Testis (tissue), 3 donors: ENCODE measurements around the gene TMEM191B. TPM values are rescaled to one million over a fixed set of nuclear protein-coding genes. Genes with fewer than 3 reads are reported as not detected.
"Not testable (repeated sequence)": the region's sequence is repeated elsewhere in the genome, so short reads cannot be mapped to it uniquely, and the experiment has no call there.

ENCODE experiments used
- DNase-seq: peaks from one replicate; pipeline ENCODE4 v3.0.0-alpha.2; 2019
- H3K27ac ChIP-seq, 2 donors: fragments of 200-600 bp; sonication (generic); one replicate each; pipeline ENCODE4 v1.5.1; 2019
- H3K27me3 ChIP-seq: fragments of 200-600 bp; sonication (generic); one replicate; pipeline ENCODE4 v1.5.1; 2019
- H3K36me3 ChIP-seq: fragments of 200-600 bp; sonication (generic); one replicate; pipeline ENCODE4 v1.5.1; 2017; ENCODE audit warnings: low read depth; ENCODE audit errors: missing control alignments
- H3K4me1 ChIP-seq: fragments of 200-600 bp; sonication (generic); one replicate; pipeline ENCODE4 v1.5.1; 2019
- H3K4me3 ChIP-seq, 2 donors: fragments of 200-600 bp; sonication (generic); one replicate each; pipeline ENCODE4 v1.5.1; 2017 to 2019
- H3K9me3 ChIP-seq: fragments of 200-600 bp; sonication (generic); one replicate; pipeline ENCODE4 v1.5.1; 2017
- WGBS, 2 donors: methylation state at CpG; one replicate each; pipeline ENCODE4 v1.1.5; 2018; 5-methylcytosine and 5-hydroxymethylcytosine counted together
- intact Hi-C: fragments of 100-400 bp; cut with DNase I; formaldehyde crosslinking; loops from one replicate; pipeline ENCODE4 v1.15.1; 2023; ENCODE audit warnings: low total_unique reads
- polyA plus RNA-seq: library from polyadenylated mRNA; stranded (reverse); fragments of 350-450 nt; fragmentation: Illumina TruSeq; extraction: RNeasy Lipid Tissue Mini Kit (QIAGEN cat#74804); gene quantifications from one replicate; pipeline ENCODE4 v1.2.3, GENCODE V29; 2014; ENCODE audit warnings: low read depth, low replicate concordance; ENCODE audit not compliant: insufficient read depth
- total RNA-seq, 2 donors: library from RNA; depleted of rRNA; stranded (reverse); fragments of >200 nt; gene quantifications; one replicate each; pipeline ENCODE4 v1.2.3, GENCODE V29; 2016

Gene TMEM191B
- total and polyA plus RNA-seq, 3 donors from 2014 or later: 42.0 to 79.9 (median 56.9) TPM

DNA sequence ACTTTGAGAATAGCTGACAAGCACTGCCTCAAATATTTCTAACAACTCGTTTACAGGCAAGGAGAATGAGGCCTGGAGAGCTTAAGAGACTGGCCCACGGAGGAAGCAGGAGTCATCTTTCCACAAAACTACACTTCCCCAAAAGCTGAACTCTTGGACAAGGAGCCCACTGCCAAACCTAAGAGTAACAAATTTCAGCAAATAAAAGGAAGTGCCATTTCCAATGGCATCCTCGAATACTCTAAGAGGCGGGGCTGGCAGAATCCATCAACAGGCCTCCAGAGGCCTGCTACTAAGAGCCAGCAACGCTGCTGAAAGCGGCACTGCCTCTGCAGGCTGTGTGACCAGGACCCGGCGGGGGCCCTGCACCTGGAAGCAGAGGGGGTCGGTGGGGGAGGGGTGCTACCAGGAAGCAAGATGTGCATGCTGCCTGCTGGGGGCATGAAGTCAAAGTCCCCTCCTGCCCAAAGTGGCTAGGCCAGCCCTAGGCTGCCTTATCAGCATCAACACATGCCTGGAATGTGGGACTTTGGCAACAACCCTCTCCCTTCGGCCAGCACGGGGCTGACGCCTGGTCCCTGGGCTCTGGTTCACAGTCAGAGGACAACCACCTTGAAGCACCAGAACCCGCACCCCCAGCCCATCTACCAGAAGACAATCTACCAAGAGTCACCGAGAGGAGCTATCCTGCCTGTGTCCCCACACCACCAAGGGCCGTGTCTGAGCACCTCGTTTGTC lies 43.1 kb downstream of the TMEM191B start:
- H3K9me3 ChIP-seq, H3K4me1 ChIP-seq, H3K27ac ChIP-seq, H3K4me3 ChIP-seq, intact Hi-C loops, H3K36me3 ChIP-seq, DNase-seq, H3K27me3 ChIP-seq: not testable (repeated sequence)
- WGBS, 2 donors: no CpG with 5 or more reads among the region's 16 CpGs

DNA sequence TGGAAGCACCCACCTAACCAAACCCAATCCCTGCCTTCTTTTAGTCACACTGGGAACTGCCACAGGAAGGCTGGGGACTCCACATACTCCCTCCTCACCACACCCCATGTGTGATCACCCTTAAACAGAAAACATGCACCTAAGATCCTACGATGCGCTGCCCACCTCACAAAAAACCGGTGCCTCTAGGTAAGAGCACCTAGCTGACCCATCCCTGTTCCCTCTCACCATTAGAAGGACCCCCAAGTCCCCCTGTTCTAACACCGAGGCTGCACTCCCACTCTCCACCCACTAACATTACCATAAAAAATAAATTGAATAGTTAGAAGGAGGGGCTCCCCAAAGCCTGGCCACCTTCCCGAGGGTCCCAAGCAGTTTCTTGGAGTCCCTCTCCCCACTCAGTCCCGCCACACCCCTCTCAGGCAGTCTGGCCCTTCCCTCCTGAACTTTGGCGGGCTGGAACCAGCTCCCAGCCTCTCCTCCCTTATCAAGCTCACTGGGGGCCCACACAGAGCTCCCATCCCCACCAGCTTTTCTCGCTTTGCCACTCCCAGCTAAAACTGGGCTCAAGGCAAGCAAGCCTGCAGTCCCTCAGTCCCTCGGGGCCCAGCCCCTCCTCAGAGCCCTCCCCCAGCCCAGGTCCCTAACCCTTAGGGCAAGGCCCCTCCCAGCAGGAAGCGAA lies 46.0 kb downstream of the TMEM191B start:
- H3K4me3 ChIP-seq, H3K4me1 ChIP-seq, H3K36me3 ChIP-seq, H3K27me3 ChIP-seq, H3K9me3 ChIP-seq, intact Hi-C loops, H3K27ac ChIP-seq: not testable (repeated sequence)
- peak; percentile 7 for DNase-seq
- WGBS, 2 donors: 85 to 86% methylated on average over 4 to 7 of the region's 10 CpGs

DNA sequence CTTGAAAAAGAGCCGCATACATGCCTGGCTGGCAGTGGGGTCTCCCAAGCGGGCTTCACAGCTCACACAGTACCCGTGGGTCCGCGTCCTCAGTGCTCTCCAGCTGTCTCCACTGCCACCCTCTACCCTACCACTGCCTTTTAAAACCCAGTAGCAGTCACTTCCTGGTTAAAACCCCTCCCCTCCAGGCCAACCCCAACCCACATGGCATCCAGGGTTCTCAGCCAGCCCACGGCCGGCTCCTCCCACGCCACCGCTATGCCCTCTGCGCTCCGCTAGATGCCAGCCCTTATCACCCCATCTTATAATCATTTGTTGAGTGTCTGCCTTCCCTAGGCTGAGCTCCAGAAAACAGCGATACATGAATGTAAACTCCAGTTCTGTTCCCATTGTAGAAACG lies 47.0 kb downstream of the TMEM191B start:
- H3K27me3 ChIP-seq, intact Hi-C loops, H3K36me3 ChIP-seq, H3K4me1 ChIP-seq, H3K4me3 ChIP-seq, H3K27ac ChIP-seq, DNase-seq, H3K9me3 ChIP-seq: not testable (repeated sequence)
- WGBS, 2 donors: no CpG with 5 or more reads among the region's 13 CpGs

DNA sequence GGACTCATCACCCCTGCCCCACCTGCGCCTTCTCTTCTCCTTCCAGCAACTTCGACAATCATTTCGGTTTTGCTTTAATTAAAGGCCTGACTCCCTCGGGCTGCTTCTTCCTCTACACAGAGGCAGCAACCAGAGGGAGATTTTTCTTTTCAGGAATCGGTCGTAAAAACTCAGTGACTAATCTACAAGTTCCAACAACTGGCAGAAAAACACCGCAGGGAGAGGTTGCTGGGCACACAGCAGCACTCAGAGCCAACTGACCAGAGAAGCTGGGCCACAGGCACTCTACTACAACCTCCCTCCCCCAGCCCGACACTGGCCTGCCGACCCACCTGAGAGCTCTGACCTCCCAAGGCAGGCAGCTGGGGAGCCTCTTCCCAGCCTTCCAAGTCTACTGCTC lies 48.1 kb downstream of the TMEM191B start:
- H3K4me1 ChIP-seq, H3K9me3 ChIP-seq, H3K36me3 ChIP-seq, H3K27me3 ChIP-seq, DNase-seq, H3K27ac ChIP-seq, intact Hi-C loops, H3K4me3 ChIP-seq: not testable (repeated sequence)
- WGBS, 2 donors: no CpG with 5 or more reads among the region's 9 CpGs

DNA sequence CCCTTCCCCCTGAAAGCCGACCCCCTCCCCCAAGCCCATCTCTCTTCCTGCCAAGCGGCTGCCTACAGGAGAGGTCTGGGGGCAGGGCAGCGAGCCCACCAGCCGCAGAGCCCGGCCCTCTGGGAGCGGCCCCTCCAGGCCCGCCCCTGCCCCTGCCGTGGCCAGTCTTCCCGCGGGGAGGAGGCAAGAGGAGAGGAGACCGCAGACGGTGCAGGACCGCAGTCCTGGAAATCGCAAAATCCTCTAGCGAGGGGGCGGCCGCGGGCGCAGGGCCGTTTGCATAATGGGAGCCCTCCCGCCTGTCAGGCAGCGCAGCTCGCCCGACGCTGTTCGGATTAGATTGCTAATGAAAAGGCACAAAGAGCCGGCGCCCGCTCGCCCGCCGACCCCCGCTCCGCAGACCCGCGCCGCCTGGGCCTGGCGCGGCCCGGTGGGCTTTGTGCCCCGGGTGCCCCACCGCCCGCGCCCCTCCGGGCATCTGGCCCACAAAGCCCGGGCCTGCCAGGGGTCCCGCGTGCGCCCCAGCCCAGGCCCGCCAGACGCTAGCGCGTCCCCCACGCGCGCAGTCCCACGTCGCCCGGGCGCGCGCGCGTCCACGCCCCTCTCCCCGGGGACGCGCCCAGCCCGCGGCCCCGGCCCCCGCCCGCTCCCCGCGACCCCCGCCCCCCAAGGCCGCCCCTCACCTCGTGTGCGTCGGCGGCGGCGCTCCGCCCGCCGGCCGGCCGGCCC lies 49.7 kb downstream of the TMEM191B start:
- H3K36me3 ChIP-seq, H3K9me3 ChIP-seq, H3K4me1 ChIP-seq, H3K4me3 ChIP-seq, H3K27ac ChIP-seq, H3K27me3 ChIP-seq, intact Hi-C loops, DNase-seq: not testable (repeated sequence)
- WGBS, 2 donors: no CpG with 5 or more reads among the region's 88 CpGs

DNA sequence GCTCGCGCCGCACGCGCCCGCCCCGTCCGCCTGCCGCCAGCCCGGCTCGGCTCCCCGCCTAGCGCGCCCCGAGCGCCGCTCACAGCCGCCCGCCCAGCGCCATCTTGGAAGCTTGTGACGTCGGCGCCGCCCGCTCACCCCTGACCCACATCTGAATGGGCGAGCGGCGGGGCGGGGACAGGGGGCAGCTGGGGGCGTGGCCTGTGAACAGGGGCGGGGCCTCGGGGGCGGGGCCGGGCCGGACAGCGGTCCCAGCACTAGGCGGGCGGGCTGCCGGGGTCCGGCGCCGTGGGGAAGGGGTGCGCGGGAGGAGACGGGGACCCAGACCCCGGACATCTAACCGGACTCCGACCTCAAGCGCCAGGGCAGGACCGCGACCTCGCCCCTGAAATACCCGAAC lies 50.2 kb downstream of the TMEM191B start:
- WGBS, 2 donors: no CpG with 5 or more reads among the region's 53 CpGs
- DNase-seq, H3K4me1 ChIP-seq, H3K4me3 ChIP-seq, H3K27ac ChIP-seq, H3K27me3 ChIP-seq, H3K36me3 ChIP-seq, intact Hi-C loops, H3K9me3 ChIP-seq: not testable (repeated sequence)

Other genes with a start within 250 kb of the TMEM191B start
- gene GGTLC3, start 9.6 kb upstream of the TMEM191B start, total RNA-seq: under 1 TPM in 1 of 2 donors, not detected in 1; 0.68 TPM
- 1.5 TPM for gene GGTLC3, start 9.6 kb upstream of the TMEM191B start, polyA plus RNA-seq
- 10 to 100 TPM; 33.7 to 48.3 TPM for gene RIMBP3, start 84.1 kb downstream of the TMEM191B start, total RNA-seq
- gene RIMBP3, start 84.1 kb downstream of the TMEM191B start, polyA plus RNA-seq: 105 TPM